A549 (cell line): ENCODE measurements around the gene HOXB3.

Experiments
- CTCF ChIP-seq: fragments of >200 bp; sonication (Bioruptor Twin); formaldehyde crosslinking; IDR thresholded peaks from 3 replicates; pipeline ENCODE4 v1.5.1; 2016
- EP300 ChIP-seq, 2 experiments: fragments of >200 bp; sonication (Bioruptor Twin); formaldehyde crosslinking; IDR thresholded peaks; 2 replicates in 1 of 2; 3 replicates in 1 of 2; pipeline ENCODE4 v1.6.1; 2016 to 2017
- ESRRA ChIP-seq: fragments of 150-350 bp; IDR thresholded peaks from 2 replicates; pipeline ENCODE4 v1.6.1; 2014; ENCODE audit warnings: mild to moderate bottlenecking, low read length, borderline replicate concordance
- HDAC2 ChIP-seq: fragments of 200-600 bp; sonication (generic); IDR thresholded peaks from 2 replicates; pipeline ENCODE4 v1.6.1; 2016
- JUNB ChIP-seq: fragments of >200 bp; sonication (Bioruptor Twin); formaldehyde crosslinking; IDR thresholded peaks from 2 replicates; pipeline ENCODE4 v1.6.1; 2016
- MAX ChIP-seq: IDR thresholded peaks from 2 replicates; pipeline ENCODE4 v1.6.1; 2012
- MAZ ChIP-seq: fragments of 150-350 bp; IDR thresholded peaks from 2 replicates; pipeline ENCODE4 v1.6.1; 2014; ENCODE audit warnings: antibody characterized with exemption, low read depth, low read length, borderline replicate concordance
- MYC ChIP-seq: IDR thresholded peaks from 2 replicates; pipeline ENCODE4 v1.6.1; 2012; ENCODE audit warnings: mild to moderate bottlenecking, inconsistent platforms, low read length, improper control_type of control experiment, borderline replicate concordance
- POLR2A ChIP-seq: IDR thresholded peaks from 2 replicates; pipeline ENCODE4 v1.6.1; 2012; ENCODE audit warnings: mild to moderate bottlenecking, low read length
- RAD21 ChIP-seq, 2 experiments: fragments of >200 bp in 1 of 2; sonication (Bioruptor Twin) in 1 of 2; formaldehyde crosslinking in 1 of 2; IDR thresholded peaks in 1 of 2; conservative IDR thresholded peaks in 1 of 2; 2 replicates in 1 of 2; 3 replicates in 1 of 2; pipeline ENCODE4 v1.6.1; 2012 to 2018; ENCODE audit warnings: inconsistent platforms in 1 of 2
- RNF2 ChIP-seq: fragments of 200-600 bp; sonication (generic); IDR thresholded peaks from 2 replicates; pipeline ENCODE4 v1.6.1; 2016; ENCODE audit warnings: low read depth, mild to moderate bottlenecking, antibody characterized with exemption, moderate library complexity, borderline replicate concordance
- TF ChIP-seq, protein P1 (sequence below): fragments of 200-600 bp; sonication (generic); IDR thresholded peaks from 2 replicates; pipeline ENCODE4 v1.6.1; 2016; ENCODE audit warnings: antibody characterized with exemption, mild to moderate bottlenecking, moderate library complexity

DNA sequence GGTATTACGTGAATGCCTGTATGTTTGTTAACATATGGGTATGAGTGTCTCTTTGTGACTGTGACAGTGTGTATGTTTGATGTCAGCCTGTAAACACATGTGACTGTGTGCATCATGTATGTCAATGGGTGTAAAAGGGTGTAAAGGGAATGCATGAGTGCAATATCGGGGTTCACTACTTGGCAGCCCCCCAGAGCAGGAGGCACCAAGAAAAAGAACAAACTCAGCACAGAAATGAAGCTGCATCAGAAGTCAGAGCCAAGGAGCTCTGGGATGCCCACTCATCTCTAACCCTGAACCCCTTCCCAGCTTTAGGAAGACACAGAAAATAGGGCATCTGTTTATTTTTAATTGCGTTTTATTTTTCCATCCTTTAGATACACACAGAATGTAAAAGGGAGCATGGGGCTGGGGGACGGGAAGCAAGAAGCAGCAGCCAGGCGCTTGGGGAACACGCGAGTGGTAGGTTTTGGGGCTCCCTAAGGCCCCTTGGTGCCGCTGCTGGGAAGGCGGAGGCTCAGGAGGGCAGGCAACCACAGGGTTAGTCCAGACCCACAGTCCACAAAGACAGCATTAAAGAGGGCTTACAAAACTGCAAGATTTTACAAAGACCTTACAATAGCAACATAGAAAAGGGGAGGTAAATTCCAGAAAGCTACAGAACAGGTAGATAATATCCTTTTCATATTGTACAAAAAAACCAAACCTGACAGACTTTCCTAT is 17.0 kb upstream of the HOXB3 start:
- TF ChIP-seq POLR2A (no peak), RNF2 (no peak), ESRRA (no peak), JUNB (no peak), EP300 (IDR thresholded peaks at IDR 0.05) (no peak), MYC (no peak), RAD21 (conservative IDR thresholded peaks at IDR 0.05 in 1 of 2, IDR thresholded peaks at IDR 0.05 in 1 of 2) (no peak), MAX (no peak), HDAC2 (no peak), MAZ (no peak), CTCF (no peak)
- TF ChIP-seq, protein P1, sequence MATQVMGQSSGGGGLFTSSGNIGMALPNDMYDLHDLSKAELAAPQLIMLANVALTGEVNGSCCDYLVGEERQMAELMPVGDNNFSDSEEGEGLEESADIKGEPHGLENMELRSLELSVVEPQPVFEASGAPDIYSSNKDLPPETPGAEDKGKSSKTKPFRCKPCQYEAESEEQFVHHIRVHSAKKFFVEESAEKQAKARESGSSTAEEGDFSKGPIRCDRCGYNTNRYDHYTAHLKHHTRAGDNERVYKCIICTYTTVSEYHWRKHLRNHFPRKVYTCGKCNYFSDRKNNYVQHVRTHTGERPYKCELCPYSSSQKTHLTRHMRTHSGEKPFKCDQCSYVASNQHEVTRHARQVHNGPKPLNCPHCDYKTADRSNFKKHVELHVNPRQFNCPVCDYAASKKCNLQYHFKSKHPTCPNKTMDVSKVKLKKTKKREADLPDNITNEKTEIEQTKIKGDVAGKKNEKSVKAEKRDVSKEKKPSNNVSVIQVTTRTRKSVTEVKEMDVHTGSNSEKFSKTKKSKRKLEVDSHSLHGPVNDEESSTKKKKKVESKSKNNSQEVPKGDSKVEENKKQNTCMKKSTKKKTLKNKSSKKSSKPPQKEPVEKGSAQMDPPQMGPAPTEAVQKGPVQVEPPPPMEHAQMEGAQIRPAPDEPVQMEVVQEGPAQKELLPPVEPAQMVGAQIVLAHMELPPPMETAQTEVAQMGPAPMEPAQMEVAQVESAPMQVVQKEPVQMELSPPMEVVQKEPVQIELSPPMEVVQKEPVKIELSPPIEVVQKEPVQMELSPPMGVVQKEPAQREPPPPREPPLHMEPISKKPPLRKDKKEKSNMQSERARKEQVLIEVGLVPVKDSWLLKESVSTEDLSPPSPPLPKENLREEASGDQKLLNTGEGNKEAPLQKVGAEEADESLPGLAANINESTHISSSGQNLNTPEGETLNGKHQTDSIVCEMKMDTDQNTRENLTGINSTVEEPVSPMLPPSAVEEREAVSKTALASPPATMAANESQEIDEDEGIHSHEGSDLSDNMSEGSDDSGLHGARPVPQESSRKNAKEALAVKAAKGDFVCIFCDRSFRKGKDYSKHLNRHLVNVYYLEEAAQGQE, result no peak
